CD4-positive, alpha-beta T cell (primary cell): Measurements from ENCODE around the gene PCF11. TPM values are rescaled to one million over a fixed set of nuclear protein-coding genes. Genes with fewer than 3 reads are reported as not detected.

Source experiments
- ATAC-seq: fragments of 200-7000 bp; cut with Tn5 transposase; one replicate; pipeline ENCODE4 v1.10.0; 2022; ENCODE audit warnings: mild to moderate bottlenecking; ENCODE audit not compliant: poor library complexity
- CTCF ChIA-PET: fragments of 350-600 bp; sonication (Branson Sonifier 250); formaldehyde crosslinking; loops from one replicate; lab custom pipeline; 2021; ENCODE audit warnings: antibody characterized with exemption, inconsistent platforms; lab: Charles Lee
- POLR2A ChIA-PET: fragments of 350-600 bp; sonication (Branson Sonifier 250); formaldehyde crosslinking; loops from one replicate; lab custom pipeline; 2021; ENCODE audit warnings: antibody characterized with exemption, inconsistent platforms; lab: Charles Lee
- DNase-seq, 14 experiments: peaks; one replicate each; pipeline ENCODE4 v3.0.0-alpha.2; 2013 to 2020; ENCODE audit warnings: mixed read lengths in 2 of 14
- H3K27ac ChIP-seq, 2 donors: one replicate each; pipeline versions ENCODE4 v1.5.1 to v1.7.0; 2013; ENCODE audit warnings: low read length in 2 of 2, low read depth in 1 of 2, mild to moderate bottlenecking in 1 of 2
- H3K27me3 ChIP-seq, 2 experiments: 1 replicate in 1 of 2; 2 replicates in 1 of 2; pipeline versions ENCODE4 v1.6.1 to v1.7.0; 2013; ENCODE audit warnings: low read length in 2 of 2, control low read depth in 1 of 2, mild to moderate bottlenecking in 1 of 2, moderate library complexity in 1 of 2; ENCODE audit not compliant: insufficient read depth in 2 of 2, control insufficient read depth in 1 of 2
- H3K36me3 ChIP-seq: one replicate; pipeline ENCODE4 v1.6.1; 2013; ENCODE audit warnings: low read length, control low read depth; ENCODE audit not compliant: insufficient read depth
- H3K4me1 ChIP-seq: one replicate; pipeline ENCODE4 v1.6.1; 2013; ENCODE audit warnings: low read length, control low read depth; ENCODE audit not compliant: insufficient read depth
- H3K4me3 ChIP-seq: one replicate; pipeline ENCODE4 v1.5.1; 2013; ENCODE audit warnings: mild to moderate bottlenecking, low read length, moderate library complexity
- H3K9me3 ChIP-seq, 2 experiments: 1 replicate in 1 of 2; 2 replicates in 1 of 2; pipeline versions ENCODE4 v1.6.1 to v1.7.0; 2013; ENCODE audit warnings: low read length in 2 of 2, mild to moderate bottlenecking in 2 of 2, control low read depth in 1 of 2, moderate library complexity in 1 of 2; ENCODE audit not compliant: control insufficient read depth in 1 of 2, insufficient read depth in 1 of 2
- H3K27ac Mint-ChIP-seq: one replicate; pipeline ENCODE4 v1.8.0; 2020; ENCODE audit warnings: mixed read lengths
- H3K27me3 Mint-ChIP-seq: one replicate; pipeline ENCODE4 v1.8.0; 2021; ENCODE audit warnings: mixed read lengths
- H3K36me3 Mint-ChIP-seq: one replicate; pipeline ENCODE4 v1.8.0; 2021; ENCODE audit warnings: low read depth, mixed read lengths
- H3K4me1 Mint-ChIP-seq: one replicate; pipeline ENCODE4 v1.8.0; 2021; ENCODE audit warnings: low read depth, mixed read lengths
- H3K4me3 Mint-ChIP-seq: one replicate; pipeline ENCODE4 v1.8.0; 2020; ENCODE audit warnings: mild to moderate bottlenecking, mixed read lengths
- H3K9me3 Mint-ChIP-seq: one replicate; pipeline ENCODE4 v1.8.0; 2020; ENCODE audit warnings: mixed read lengths
- CTCF ChIP-seq: fragments of 200-600 bp; IDR thresholded peaks from one replicate; pipeline ENCODE4 v1.8.0; 2022; ENCODE audit warnings: antibody characterized with exemption, mild to moderate bottlenecking
- intact Hi-C, 2 experiments: fragments of 100-400 bp; cut with DNase I in 1 of 2; cut with micrococcal nuclease in 1 of 2; formaldehyde crosslinking; loops; one replicate each; pipeline versions ENCODE4 v1.15.1 to v1.9.0; 2023 to 2025; cut with DNase I, micrococcal nuclease
- total RNA-seq, 174 experiments: library from RNA in 2 of 174; stranded (reverse) in 2 of 174; gene quantifications; one replicate each; pipeline ENCODE4 v1.2.3 and lab custom pipeline; 2021 to 2026

The PCF11 gene
- total RNA-seq, 2 experiments from 2014 or later: 119 to 124 TPM

DNA sequence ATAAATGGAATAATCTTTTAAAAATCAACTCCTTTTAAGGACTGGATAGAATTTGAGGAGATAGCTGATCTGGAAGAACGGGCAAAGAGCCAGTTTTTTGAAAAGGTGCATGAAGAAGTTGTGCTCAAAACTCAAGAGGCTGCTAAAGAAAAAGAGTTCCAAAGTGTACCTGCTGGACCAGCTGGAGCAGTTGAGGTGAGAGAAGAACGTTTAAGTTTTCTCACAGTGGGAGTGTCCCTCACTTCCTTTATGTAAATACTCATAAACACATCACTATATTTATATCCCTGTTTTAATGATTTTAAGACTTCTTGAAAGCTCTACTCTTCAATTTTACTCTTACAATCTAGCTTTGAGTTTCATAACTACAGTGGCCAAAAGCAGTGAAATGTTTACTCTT is 24.9 kb downstream of the PCF11 start:
- Mint-ChIP-seq H3K4me3 (no peak overlapping the region), H3K27me3 (no peaks in the 10 kb centered on the region), H3K36me3 (peaks cover 78% of the 10 kb centered on the region), H3K27ac (peak overlapping the region; percentile 64), H3K9me3 (no peaks in the 10 kb centered on the region), H3K4me1 (peaks cover 30% of the 10 kb centered on the region)
- H3K27ac ChIP-seq: peak overlapping the region in 1 of 2 donors; percentile 10
- DNase-seq (no peak), ATAC-seq (no peak)
- POLR2A ChIA-PET: interaction anchor here (1.1 to 2.4 kb wide), 3 partner anchors 12 to 25 kb away, joined by 3 to 29 read pairs (median 8); partner anchors contain the start of genes ANKRD42 and PCF11
- H3K36me3 ChIP-seq: peaks cover 92% of the 10 kb centered on the region
- H3K27me3 ChIP-seq: no peaks in the 10 kb centered on the region
- H3K4me1 ChIP-seq: peaks cover 4% of the 10 kb centered on the region
- no peak for TF ChIP-seq CTCF
- H3K9me3 ChIP-seq: no peaks in the 10 kb centered on the region
- intact Hi-C loops: no loop called here
- CTCF ChIA-PET: interaction anchor here (1.0 to 1.3 kb wide), 2 partner anchors 11 to 31 kb away, joined by 3 to 4 read pairs; partner anchors contain the start of gene ANKRD42
- no peak overlapping the region for H3K4me3 ChIP-seq

GRCh38 chr11:83185767-83186166 is 28.8 kb downstream of the PCF11 start:
- POLR2A ChIA-PET: interaction anchor here (1.4 kb wide), 1 partner anchor 122 kb away, joined by 4 read pairs; no protein-coding TSS in a partner anchor
- ATAC-seq (no peak), DNase-seq (no peak)
- H3K27ac ChIP-seq: no peak overlapping the region
- H3K9me3 Mint-ChIP-seq: no peaks in the 10 kb centered on the region
- intact Hi-C loops: no loop called here
- H3K27me3 ChIP-seq: no peaks in the 10 kb centered on the region
- H3K27me3 Mint-ChIP-seq: no peaks in the 10 kb centered on the region
- H3K36me3 ChIP-seq: peaks cover 67% of the 10 kb centered on the region
- no peak overlapping the region for H3K4me3 Mint-ChIP-seq
- CTCF ChIA-PET: interaction anchor here (1.4 kb wide), 1 partner anchor 9 kb away, joined by 4 read pairs; no protein-coding TSS in a partner anchor
- no peak overlapping the region for H3K4me3 ChIP-seq
- H3K4me1 Mint-ChIP-seq: peaks cover 22% of the 10 kb centered on the region
- H3K9me3 ChIP-seq: no peaks in the 10 kb centered on the region
- peaks cover 82% of the 10 kb centered on the region for H3K36me3 Mint-ChIP-seq
- no peak for TF ChIP-seq CTCF
- H3K27ac Mint-ChIP-seq: no peak overlapping the region
- no peaks in the 10 kb centered on the region for H3K4me1 ChIP-seq

DNA sequence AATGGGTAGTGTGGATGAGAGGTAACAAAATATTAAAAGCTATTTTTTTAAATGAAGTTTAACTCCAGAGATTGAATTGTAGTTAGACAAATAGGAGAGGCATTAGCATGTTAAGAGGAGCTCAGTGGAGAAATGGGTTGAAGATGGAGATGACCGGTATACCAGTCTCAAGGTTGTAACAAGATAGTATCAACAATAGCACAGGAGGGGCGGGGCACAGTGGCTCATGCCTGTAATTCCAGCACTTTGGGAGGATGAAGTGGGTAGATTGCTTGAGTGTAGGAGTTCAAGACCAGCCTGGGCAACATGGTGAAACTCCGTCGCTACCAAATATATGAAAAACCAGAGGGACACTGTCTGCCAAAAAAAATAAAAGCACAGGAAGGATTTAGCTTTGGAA is 30.5 kb downstream of the PCF11 start:
- ATAC-seq: no peak
- Mint-ChIP-seq H3K36me3 (peaks cover 85% of the 10 kb centered on the region), H3K4me3 (no peak overlapping the region), H3K4me1 (peaks cover 25% of the 10 kb centered on the region), H3K27me3 (no peaks in the 10 kb centered on the region), H3K27ac (peak overlapping the region; percentile 61), H3K9me3 (no peaks in the 10 kb centered on the region)
- Histone ChIP-seq H3K27me3 (no peaks in the 10 kb centered on the region), H3K4me1 (peaks cover 7% of the 10 kb centered on the region), H3K4me3 (no peak overlapping the region), H3K27ac (no peak overlapping the region), H3K36me3 (peaks cover 65% of the 10 kb centered on the region), H3K9me3 (no peaks in the 10 kb centered on the region)
- DNase-seq: no peak
- no peak for TF ChIP-seq CTCF
- ChIA-PET CTCF (interaction anchor here (1.4 kb wide), 1 partner anchor 10 kb away, joined by 4 read pairs; no protein-coding TSS in a partner anchor), POLR2A (interaction anchor here (0.8 to 3.9 kb wide), 5 partner anchors 28 to 288 kb away, joined by 3 to 29 read pairs (median 5); partner anchors contain the start of genes PCF11 and RAB30)
- intact Hi-C loops: no loop called here
